ENCODE measurements around the gene CD59.
"Not testable (repeated sequence)": the region's sequence is repeated elsewhere in the genome, so short reads cannot be mapped to it uniquely, and the experiment has no call there.

Gene CD59

GRCh38 chr11:33669598-33670249 is 66.5 kb downstream of the CD59 start:
- H3K36me3 ChIP-seq (ENCODE audit: control insufficient read depth, low read depth, low read length) = no peaks in the 10 kb centered on the region
- peaks cover 18% of the 10 kb centered on the region for H3K4me1 ChIP-seq (ENCODE audit: control insufficient read depth, low read depth, low read length)
- no peak overlapping the region for H3K27ac ChIP-seq (ENCODE audit: low read length)
- H3K9me3 ChIP-seq (ENCODE audit: control insufficient read depth, low read depth, low read length) = no peaks in the 10 kb centered on the region
- H3K4me3 ChIP-seq (ENCODE audit: low read length) = no peak overlapping the region
- no peaks in the 10 kb centered on the region for H3K27me3 ChIP-seq (ENCODE audit: control insufficient read depth, insufficient read depth, low read length)
- no peak overlapping the region for H3K9ac ChIP-seq (ENCODE audit: low read length)

- Histone ChIP-seq H3K9me3 (ENCODE audit: control insufficient read depth, low read depth, low read length) (no peaks in the 10 kb centered on the region), H3K27ac (ENCODE audit: low read length) (no peak overlapping the region), H3K27me3 (ENCODE audit: control insufficient read depth, insufficient read depth, low read length) (no peaks in the 10 kb centered on the region), H3K36me3 (ENCODE audit: control insufficient read depth, low read depth, low read length) (no peaks in the 10 kb centered on the region), H3K4me3 (ENCODE audit: low read length) (no peak overlapping the region), H3K4me1 (ENCODE audit: control insufficient read depth, low read depth, low read length) (peaks cover 18% of the 10 kb centered on the region), H3K9ac (ENCODE audit: low read length) (no peak overlapping the region)
Measured at GRCh38 chr11:33668951-33669596, 67.1 kb downstream of the CD59 start.

- no peaks in the 10 kb centered on the region for H3K9me3 ChIP-seq (ENCODE audit: control insufficient read depth, low read depth, low read length)
- H3K9ac ChIP-seq (ENCODE audit: low read length) = no peak overlapping the region
- no peak overlapping the region for H3K4me3 ChIP-seq (ENCODE audit: low read length)
- no peaks in the 10 kb centered on the region for H3K36me3 ChIP-seq (ENCODE audit: control insufficient read depth, low read depth, low read length)
- H3K4me1 ChIP-seq (ENCODE audit: control insufficient read depth, low read depth, low read length) = peaks cover 18% of the 10 kb centered on the region
- no peak overlapping the region for H3K27ac ChIP-seq (ENCODE audit: low read length)
- H3K27me3 ChIP-seq (ENCODE audit: control insufficient read depth, insufficient read depth, low read length) = no peaks in the 10 kb centered on the region
Measured at GRCh38 chr11:33668468-33668825, 67.8 kb downstream of the CD59 start.

- Histone ChIP-seq H3K27ac (ENCODE audit: low read length) (no peak overlapping the region), H3K27me3 (ENCODE audit: control insufficient read depth, insufficient read depth, low read length) (no peaks in the 10 kb centered on the region), H3K36me3 (ENCODE audit: control insufficient read depth, low read depth, low read length) (no peaks in the 10 kb centered on the region), H3K9me3 (ENCODE audit: control insufficient read depth, low read depth, low read length) (no peaks in the 10 kb centered on the region), H3K4me3 (ENCODE audit: low read length) (no peak overlapping the region), H3K9ac (ENCODE audit: low read length) (no peak overlapping the region), H3K4me1 (ENCODE audit: control insufficient read depth, low read depth, low read length) (peaks cover 18% of the 10 kb centered on the region)
Measured at GRCh38 chr11:33667819-33668467, 68.3 kb downstream of the CD59 start.

- no peak overlapping the region for H3K27ac ChIP-seq (ENCODE audit: low read length)
- H3K36me3 ChIP-seq (ENCODE audit: control insufficient read depth, low read depth, low read length) = no peaks in the 10 kb centered on the region
- no peak overlapping the region for H3K9ac ChIP-seq (ENCODE audit: low read length)
- no peak overlapping the region for H3K4me3 ChIP-seq (ENCODE audit: low read length)
- H3K4me1 ChIP-seq (ENCODE audit: control insufficient read depth, low read depth, low read length) = peaks cover 25% of the 10 kb centered on the region
- no peaks in the 10 kb centered on the region for H3K27me3 ChIP-seq (ENCODE audit: control insufficient read depth, insufficient read depth, low read length)
- H3K9me3 ChIP-seq (ENCODE audit: control insufficient read depth, low read depth, low read length) = no peaks in the 10 kb centered on the region
Measured at GRCh38 chr11:33665350-33666106, 70.7 kb downstream of the CD59 start.

GRCh38 chr11:33664827-33665226 is 71.4 kb downstream of the CD59 start:
- Histone ChIP-seq H3K36me3 (ENCODE audit: control insufficient read depth, low read depth, low read length) (no peaks in the 10 kb centered on the region), H3K27me3 (ENCODE audit: control insufficient read depth, insufficient read depth, low read length) (no peaks in the 10 kb centered on the region), H3K27ac (ENCODE audit: low read length) (no peak overlapping the region), H3K4me1 (ENCODE audit: control insufficient read depth, low read depth, low read length) (peaks cover 25% of the 10 kb centered on the region), H3K9me3 (ENCODE audit: control insufficient read depth, low read depth, low read length) (no peaks in the 10 kb centered on the region), H3K9ac (ENCODE audit: low read length) (no peak overlapping the region), H3K4me3 (ENCODE audit: low read length) (no peak overlapping the region)

- Histone ChIP-seq H3K4me3 (ENCODE audit: low read length) (no peak overlapping the region), H3K27ac (ENCODE audit: low read length) (no peak overlapping the region), H3K27me3 (ENCODE audit: control insufficient read depth, insufficient read depth, low read length) (no peaks in the 10 kb centered on the region), H3K36me3 (ENCODE audit: control insufficient read depth, low read depth, low read length) (no peaks in the 10 kb centered on the region), H3K9ac (ENCODE audit: low read length) (no peak overlapping the region), H3K4me1 (ENCODE audit: control insufficient read depth, low read depth, low read length) (peaks cover 21% of the 10 kb centered on the region), H3K9me3 (ENCODE audit: control insufficient read depth, low read depth, low read length) (no peaks in the 10 kb centered on the region)
Measured at GRCh38 chr11:33664166-33664565, 72.1 kb downstream of the CD59 start.

- Histone ChIP-seq H3K4me1 (ENCODE audit: control insufficient read depth, low read depth, low read length) (peaks cover 10% of the 10 kb centered on the region), H3K27ac (ENCODE audit: low read length) (no peak overlapping the region), H3K27me3 (ENCODE audit: control insufficient read depth, insufficient read depth, low read length) (no peaks in the 10 kb centered on the region), H3K4me3 (ENCODE audit: low read length) (no peak overlapping the region), H3K36me3 (ENCODE audit: control insufficient read depth, low read depth, low read length) (no peaks in the 10 kb centered on the region), H3K9ac (ENCODE audit: low read length) (no peak overlapping the region), H3K9me3 (ENCODE audit: control insufficient read depth, low read depth, low read length) (no peaks in the 10 kb centered on the region)
Measured at GRCh38 chr11:33663121-33663520, 73.1 kb downstream of the CD59 start.

GRCh38 chr11:33661526-33661925 is 74.7 kb downstream of the CD59 start:
- H3K9ac ChIP-seq (ENCODE audit: low read length); H3K36me3 ChIP-seq (ENCODE audit: control insufficient read depth, low read depth, low read length); H3K27ac ChIP-seq (ENCODE audit: low read length); H3K4me3 ChIP-seq (ENCODE audit: low read length); H3K4me1 ChIP-seq (ENCODE audit: control insufficient read depth, low read depth, low read length); H3K9me3 ChIP-seq (ENCODE audit: control insufficient read depth, low read depth, low read length); H3K27me3 ChIP-seq (ENCODE audit: control insufficient read depth, insufficient read depth, low read length): not testable (repeated sequence)

GRCh38 chr11:33660962-33661361 is 75.3 kb downstream of the CD59 start:
- H3K27ac ChIP-seq (ENCODE audit: low read length) = no peak overlapping the region
- no peaks in the 10 kb centered on the region for H3K27me3 ChIP-seq (ENCODE audit: control insufficient read depth, insufficient read depth, low read length)
- H3K4me3 ChIP-seq (ENCODE audit: low read length) = no peak overlapping the region
- H3K9me3 ChIP-seq (ENCODE audit: control insufficient read depth, low read depth, low read length) = no peaks in the 10 kb centered on the region
- no peak overlapping the region for H3K9ac ChIP-seq (ENCODE audit: low read length)
- H3K36me3 ChIP-seq (ENCODE audit: control insufficient read depth, low read depth, low read length) = no peaks in the 10 kb centered on the region
- H3K4me1 ChIP-seq (ENCODE audit: control insufficient read depth, low read depth, low read length) = peaks cover 7% of the 10 kb centered on the region

GRCh38 chr11:33659370-33660139 is 76.7 kb downstream of the CD59 start:
- Histone ChIP-seq H3K4me3 (ENCODE audit: low read length) (no peak overlapping the region), H3K4me1 (ENCODE audit: control insufficient read depth, low read depth, low read length) (peaks cover 7% of the 10 kb centered on the region), H3K27me3 (ENCODE audit: control insufficient read depth, insufficient read depth, low read length) (no peaks in the 10 kb centered on the region), H3K27ac (ENCODE audit: low read length) (no peak overlapping the region), H3K9ac (ENCODE audit: low read length) (no peak overlapping the region), H3K9me3 (ENCODE audit: control insufficient read depth, low read depth, low read length) (no peaks in the 10 kb centered on the region), H3K36me3 (ENCODE audit: control insufficient read depth, low read depth, low read length) (no peaks in the 10 kb centered on the region)

Measured in iPS-18a (cell line).